WTC11 (cell line): ENCODE data around the gene UCP3.

Experiments
- CBFB ChIP-seq: sonication (generic); formaldehyde crosslinking; IDR thresholded peaks from 2 replicates; pipeline ENCODE4 v1.8.1; 2022; ENCODE audit warnings: mild to moderate bottlenecking, low read depth, missing genetic modification reagents
- CTCF ChIP-seq: fragments of 200-600 bp; IDR thresholded peaks from 2 replicates; pipeline ENCODE4 v1.8.0; 2022; ENCODE audit warnings: antibody characterized with exemption
- MAX ChIP-seq: sonication (generic); formaldehyde crosslinking; IDR thresholded peaks from 2 replicates; pipeline ENCODE4 v1.8.0; 2022; ENCODE audit warnings: mild to moderate bottlenecking, missing genetic modification reagents
- MYBL2 ChIP-seq: sonication (generic); formaldehyde crosslinking; IDR thresholded peaks from 2 replicates; pipeline ENCODE4 v1.8.1; 2023; ENCODE audit warnings: mild to moderate bottlenecking, moderate library complexity, missing genetic modification reagents

- no peak for TF ChIP-seq MYBL2 (CRISPR knock-in tag)
- TF ChIP-seq CTCF, result no peak
- TF ChIP-seq CBFB (CRISPR knock-in tag), result no peak
- TF ChIP-seq MAX (CRISPR knock-in tag), result no peak
Measured at GRCh38 chr11:74057249-74058151, 48.6 kb upstream of the UCP3 start.
